HEK293T (cell line): ENCODE results near the gene BOLA1.

Source experiments
- ELF4 ChIP-seq: fragments of 450-650 bp; IDR thresholded peaks from 2 replicates; pipeline ENCODE4 v1.6.1; 2017; ENCODE audit warnings: antibody characterized with exemption
- FOXA1 ChIP-seq: fragments of 450-650 bp; IDR thresholded peaks from 2 replicates; pipeline ENCODE4 v1.6.1; 2016; ENCODE audit warnings: mild to moderate bottlenecking
- FOXK2 ChIP-seq: fragments of 450-650 bp; IDR thresholded peaks from 2 replicates; pipeline ENCODE4 v1.6.1; 2016; ENCODE audit warnings: mild to moderate bottlenecking
- FOXM1 ChIP-seq: fragments of 450-650 bp; IDR thresholded peaks from 2 replicates; pipeline ENCODE4 v1.6.1; 2017; ENCODE audit warnings: mild to moderate bottlenecking, borderline replicate concordance
- HDGF ChIP-seq: fragments of 450-650 bp; IDR thresholded peaks from 2 replicates; pipeline ENCODE4 v1.6.1; 2017; ENCODE audit warnings: antibody characterized with exemption, borderline replicate concordance
- L3MBTL2 ChIP-seq: fragments of 450-650 bp; conservative IDR thresholded peaks from 2 replicates; pipeline ENCODE4 v1.6.1; 2016; ENCODE audit warnings: mild to moderate bottlenecking
- LEF1 ChIP-seq: fragments of 450-650 bp; IDR thresholded peaks from 2 replicates; pipeline ENCODE4 v1.6.1; 2017; ENCODE audit warnings: mild to moderate bottlenecking, borderline replicate concordance
- SP1 ChIP-seq: fragments of 450-650 bp; IDR thresholded peaks from 2 replicates; pipeline ENCODE4 v1.6.1; 2017
- SUZ12 ChIP-seq: fragments of 450-650 bp; IDR thresholded peaks from 2 replicates; pipeline ENCODE4 v1.6.1; 2016; ENCODE audit warnings: mild to moderate bottlenecking
- ZNF384 ChIP-seq: fragments of 450-650 bp; IDR thresholded peaks from 2 replicates; pipeline ENCODE4 v1.6.1; 2016

DNA sequence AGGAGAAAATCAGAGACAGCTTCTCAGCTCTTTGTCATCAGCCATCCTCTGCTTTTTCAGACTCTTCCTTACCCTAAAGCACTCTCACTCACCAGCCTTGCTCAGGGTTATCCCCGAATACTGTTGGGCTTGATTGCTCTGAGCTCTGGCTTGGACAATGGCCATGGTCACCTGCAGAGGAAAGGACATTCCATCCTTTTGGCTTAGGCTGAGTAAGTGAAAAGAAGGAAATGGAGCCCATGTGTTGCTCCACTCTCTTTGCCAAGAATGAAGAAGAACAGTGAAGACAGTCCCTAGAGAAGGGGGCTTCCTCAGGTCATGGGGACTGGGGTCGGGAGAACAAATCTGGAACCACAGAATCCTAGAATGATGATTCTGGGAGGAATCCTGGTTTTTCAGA is 35.0 kb downstream of the BOLA1 start:
- TF ChIP-seq L3MBTL2: no peak
- TF ChIP-seq SP1: no peak
- TF ChIP-seq FOXK2: no peak
- TF ChIP-seq LEF1: no peak
- TF ChIP-seq ELF4: no peak
- TF ChIP-seq ZNF384: no peak
- no peak for TF ChIP-seq HDGF
- TF ChIP-seq FOXM1: no peak
- TF ChIP-seq SUZ12: no peak
- no peak for TF ChIP-seq FOXA1
